ENCODE measurements around the gene TSPAN15.

TSPAN15 gene

DNA sequence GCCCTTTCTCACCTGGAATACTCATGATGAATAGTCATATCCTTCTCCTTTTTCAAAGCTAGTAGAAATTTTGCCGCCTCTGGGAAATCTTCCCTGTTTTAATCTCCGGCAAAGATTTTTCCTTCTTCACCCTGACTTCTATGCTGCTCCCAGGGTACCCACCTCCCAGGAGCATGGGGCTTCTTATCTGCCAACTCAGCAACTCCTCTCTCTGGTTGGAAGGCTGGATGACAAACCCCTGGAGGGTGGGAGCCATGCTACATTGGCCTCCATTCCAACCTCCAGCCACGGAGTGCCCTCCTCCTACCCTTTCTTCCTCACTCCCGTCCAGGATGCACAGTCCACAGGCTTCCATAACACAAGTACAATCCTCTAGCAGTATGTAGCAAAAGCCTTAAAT lies 102.1 kb downstream of the TSPAN15 start:
- no peak for DNase-seq (ENCODE audit: low spot score)

DNA sequence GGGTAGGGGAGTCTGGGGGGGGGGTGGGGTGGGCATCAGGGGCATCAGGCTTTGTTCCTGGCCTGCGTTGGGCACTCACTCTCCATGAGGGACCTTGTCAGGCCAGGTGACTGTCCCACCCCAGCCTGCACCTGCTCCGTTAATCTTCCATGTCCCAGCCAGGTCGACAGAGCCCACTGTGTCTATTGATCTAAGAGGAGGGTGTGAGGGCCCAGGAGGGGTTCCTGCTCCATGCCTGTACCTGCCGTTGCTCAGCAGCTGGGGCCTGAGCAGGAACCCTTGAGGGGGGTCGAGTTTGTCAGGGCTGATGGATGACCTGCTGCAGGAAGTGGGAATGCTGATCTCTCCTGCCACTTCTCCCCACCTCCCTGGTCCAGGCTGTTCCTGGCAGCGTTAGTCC lies 103.3 kb downstream of the TSPAN15 start:
- no peak for DNase-seq (ENCODE audit: low spot score)
